HEK293 (cell line): ENCODE results near the gene ZNF831.

Experiments used
- ZFP41 ChIP-seq: fragments of 450-650 bp; formaldehyde crosslinking; IDR thresholded peaks from 2 replicates; pipeline ENCODE4 v1.5.1; 2016; ENCODE audit warnings: missing biosample characterization, missing genetic modification characterization, borderline replicate concordance
- ZNF174 ChIP-seq: fragments of 450-650 bp; formaldehyde crosslinking; IDR thresholded peaks from 2 replicates; pipeline ENCODE4 v1.5.0; 2017; ENCODE audit warnings: missing biosample characterization, mild to moderate bottlenecking, missing genetic modification characterization
- ZSCAN18 ChIP-seq: fragments of 450-650 bp; formaldehyde crosslinking; IDR thresholded peaks from 2 replicates; pipeline ENCODE4 v1.5.1; 2016; ENCODE audit warnings: missing biosample characterization, missing genetic modification characterization

- TF ChIP-seq ZFP41 (tag by site-specific recombination) (no peak), ZSCAN18 (no peak), ZNF174 (tag by site-specific recombination) (no peak)
Observed at GRCh38 chr20:59125836-59126235, 37.8 kb upstream of the ZNF831 start.
